SK-N-MC (cell line): Measurements from ENCODE around the gene FBXL17.
A peak's percentile ranks its signal among the peaks of the same experiment; 100 is the strongest.

Experiments used
- DNase-seq: peaks from one replicate; pipeline ENCODE4 v3.0.0-alpha.2; 2011; ENCODE audit warnings: low read depth, low spot score
- H3K27ac ChIP-seq: fragments of 200-600 bp; sonication (generic); 2 replicates; pipeline ENCODE4 v1.5.1; 2016; ENCODE audit warnings: mixed run types
- H3K36me3 ChIP-seq: fragments of 200-600 bp; sonication (generic); 2 replicates; pipeline ENCODE4 v1.6.1; 2017; ENCODE audit warnings: antibody characterized with exemption, low read length, mixed read lengths; ENCODE audit not compliant: insufficient read depth
- H3K4me3 ChIP-seq: fragments of 200-600 bp; sonication (generic); 2 replicates; pipeline ENCODE4 v1.5.1; 2016
- H3K9ac ChIP-seq: fragments of 200-600 bp; sonication (generic); 2 replicates; pipeline ENCODE4 v1.8.0; 2017; ENCODE audit warnings: mixed run types, mixed read lengths; ENCODE audit not compliant: insufficient read length
- H3K9me3 ChIP-seq: fragments of 200-600 bp; sonication (generic); 2 replicates; pipeline ENCODE4 v1.6.1; 2017; ENCODE audit warnings: low read depth, mild to moderate bottlenecking, antibody characterized with exemption, low read length, moderate library complexity, mixed read lengths
- EZH2 ChIP-seq: fragments of 200-600 bp; sonication (generic); IDR thresholded peaks from one replicate; pipeline ENCODE4 v1.6.1; 2017; ENCODE audit warnings: antibody characterized with exemption
- FOXP2 ChIP-seq: optimal IDR thresholded peaks from 2 replicates; pipeline ENCODE3; 2011; ENCODE audit warnings: mild to moderate bottlenecking, moderate library complexity; ENCODE audit not compliant: insufficient read depth; ENCODE audit errors: extremely low read length, control extremely low read depth
- POLR2AphosphoS5 ChIP-seq: IDR thresholded peaks from 2 replicates; pipeline ENCODE4 v1.6.1; 2012; ENCODE audit warnings: mild to moderate bottlenecking, low read depth, low read length, borderline replicate concordance

The FBXL17 gene

GRCh38 chr5:107867266-107867665, 514.6 kb downstream of the FBXL17 start:
- no peak overlapping the region for H3K9ac ChIP-seq
- H3K27ac ChIP-seq: no peak overlapping the region
- TF ChIP-seq FOXP2 (no peak), EZH2 (no peak), POLR2AphosphoS5 (no peak)
- H3K9me3 ChIP-seq: no peaks in the 10 kb centered on the region
- DNase-seq: no peak
- H3K4me3 ChIP-seq: no peak overlapping the region
- H3K36me3 ChIP-seq: no peaks in the 10 kb centered on the region

DNA sequence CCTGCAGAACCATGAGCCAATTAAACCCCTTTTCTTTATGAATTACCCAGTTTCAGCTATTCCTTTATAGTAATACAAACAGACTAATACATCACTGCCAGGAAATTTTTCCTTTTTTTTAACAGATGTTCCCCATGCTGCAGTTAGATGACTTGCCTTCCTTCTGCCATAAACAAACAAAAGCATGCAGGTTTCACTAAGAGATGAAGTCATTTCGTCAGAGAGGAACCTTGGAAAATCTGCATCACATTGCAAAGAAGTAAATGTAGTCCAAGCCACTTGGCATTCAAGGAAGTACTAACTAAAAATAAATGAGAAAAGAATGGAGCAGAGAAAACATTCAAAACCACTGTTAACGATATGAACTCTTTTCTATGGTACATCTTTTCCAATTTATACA, 517.1 kb downstream of the FBXL17 start:
- Histone ChIP-seq H3K36me3 (no peaks in the 10 kb centered on the region), H3K9me3 (no peaks in the 10 kb centered on the region), H3K27ac (no peak overlapping the region), H3K9ac (no peak overlapping the region), H3K4me3 (no peak overlapping the region)
- no peak for TF ChIP-seq FOXP2
- TF ChIP-seq EZH2: no peak
- no peak for TF ChIP-seq POLR2AphosphoS5
- DNase-seq: no peak

GRCh38 chr5:107863125-107863524, 518.8 kb downstream of the FBXL17 start:
- Histone ChIP-seq H3K27ac (no peak overlapping the region), H3K9me3 (no peaks in the 10 kb centered on the region), H3K36me3 (no peaks in the 10 kb centered on the region), H3K4me3 (no peak overlapping the region), H3K9ac (no peak overlapping the region)
- DNase-seq: no peak
- TF ChIP-seq EZH2 (no peak), POLR2AphosphoS5 (no peak), FOXP2 (no peak)

- Histone ChIP-seq H3K36me3 (no peaks in the 10 kb centered on the region), H3K27ac (no peak overlapping the region), H3K4me3 (no peak overlapping the region), H3K9me3 (no peaks in the 10 kb centered on the region), H3K9ac (no peak overlapping the region)
- DNase-seq: no peak
- TF ChIP-seq EZH2: no peak
- TF ChIP-seq POLR2AphosphoS5: no peak
- TF ChIP-seq FOXP2: no peak
Measured at GRCh38 chr5:107861565-107861964, 520.3 kb downstream of the FBXL17 start.

GRCh38 chr5:107860044-107860443, 521.9 kb downstream of the FBXL17 start:
- TF ChIP-seq FOXP2 (no peak), POLR2AphosphoS5 (no peak), EZH2 (no peak)
- H3K9me3 ChIP-seq: no peaks in the 10 kb centered on the region
- no peak overlapping the region for H3K27ac ChIP-seq

DNA sequence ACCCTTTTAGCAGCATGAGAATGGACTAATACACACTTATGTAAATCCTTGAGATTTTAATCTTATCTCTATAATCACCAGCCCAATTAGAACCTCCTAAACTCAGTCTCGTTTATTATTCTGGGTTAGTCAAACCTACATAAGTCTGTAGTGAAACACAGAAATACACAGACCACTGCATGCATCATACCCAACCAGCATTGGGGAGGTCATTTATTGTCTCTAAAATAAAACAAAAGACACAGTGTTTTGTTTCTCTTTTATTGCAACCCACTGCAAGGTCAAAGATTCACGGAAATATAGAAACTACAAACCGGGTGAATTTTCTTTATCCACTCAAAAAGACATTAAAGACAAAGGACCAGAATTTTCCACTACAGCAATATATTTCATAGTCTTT, 523.1 kb downstream of the FBXL17 start:
- no peaks in the 10 kb centered on the region for H3K36me3 ChIP-seq
- H3K27ac ChIP-seq: no peak overlapping the region
- DNase-seq: no peak
- H3K9ac ChIP-seq: no peak overlapping the region
- no peaks in the 10 kb centered on the region for H3K9me3 ChIP-seq
- H3K4me3 ChIP-seq: no peak overlapping the region
- TF ChIP-seq POLR2AphosphoS5: no peak
- no peak for TF ChIP-seq FOXP2
- TF ChIP-seq EZH2: no peak

More at GRCh38 chr5:107860044-107860443, 521.9 kb downstream of the FBXL17 start:
- Histone ChIP-seq H3K4me3 (no peak overlapping the region), H3K9ac (no peak overlapping the region), H3K36me3 (no peaks in the 10 kb centered on the region)
- DNase-seq: no peak

GRCh38 chr5:107858324-107858723, 523.6 kb downstream of the FBXL17 start:
- Histone ChIP-seq H3K27ac (no peak overlapping the region), H3K4me3 (no peak overlapping the region)
- TF ChIP-seq FOXP2 (no peak), EZH2 (no peak), POLR2AphosphoS5 (no peak)

DNA sequence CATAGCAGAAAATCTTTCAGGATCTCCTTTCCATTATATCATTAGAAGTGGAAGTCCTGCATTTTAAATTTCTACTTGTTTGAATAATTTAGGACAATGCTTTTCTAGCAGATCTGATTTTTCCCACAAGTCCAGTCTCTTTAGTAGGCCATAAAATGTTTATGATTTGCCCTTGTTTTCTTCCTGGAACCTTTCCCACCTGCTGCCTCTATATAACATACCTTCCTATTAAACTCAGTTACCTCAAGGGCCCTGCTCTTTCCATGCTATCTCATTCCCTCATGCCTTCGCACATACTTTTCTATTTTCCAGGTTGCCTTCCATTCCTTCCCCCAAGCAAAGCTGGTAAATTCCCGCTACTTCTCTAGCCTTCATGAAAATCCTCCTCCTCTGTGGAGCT, 524.1 kb downstream of the FBXL17 start:
- H3K9ac ChIP-seq: no peak overlapping the region
- H3K36me3 ChIP-seq: no peaks in the 10 kb centered on the region
- TF ChIP-seq FOXP2 (no peak), EZH2 (no peak), POLR2AphosphoS5 (no peak)
- H3K9me3 ChIP-seq: no peaks in the 10 kb centered on the region
- H3K27ac ChIP-seq: no peak overlapping the region
- no peak for DNase-seq
- H3K4me3 ChIP-seq: no peak overlapping the region

More at GRCh38 chr5:107858324-107858723, 523.6 kb downstream of the FBXL17 start:
- DNase-seq: no peak
- Histone ChIP-seq H3K9me3 (no peaks in the 10 kb centered on the region), H3K36me3 (no peaks in the 10 kb centered on the region), H3K9ac (no peak overlapping the region)

- no peak overlapping the region for H3K9ac ChIP-seq
- TF ChIP-seq EZH2 (no peak), FOXP2 (no peak), POLR2AphosphoS5 (no peak; the same call in 1 of the 2 replicates)
- peak overlapping the region; percentile 47 for H3K4me3 ChIP-seq
- peak; percentile 22 for DNase-seq
- H3K27ac ChIP-seq: no peak overlapping the region
- no peaks in the 10 kb centered on the region for H3K9me3 ChIP-seq
- H3K36me3 ChIP-seq: no peaks in the 10 kb centered on the region
Measured at GRCh38 chr5:107855171-107855570, 526.7 kb downstream of the FBXL17 start.

DNA sequence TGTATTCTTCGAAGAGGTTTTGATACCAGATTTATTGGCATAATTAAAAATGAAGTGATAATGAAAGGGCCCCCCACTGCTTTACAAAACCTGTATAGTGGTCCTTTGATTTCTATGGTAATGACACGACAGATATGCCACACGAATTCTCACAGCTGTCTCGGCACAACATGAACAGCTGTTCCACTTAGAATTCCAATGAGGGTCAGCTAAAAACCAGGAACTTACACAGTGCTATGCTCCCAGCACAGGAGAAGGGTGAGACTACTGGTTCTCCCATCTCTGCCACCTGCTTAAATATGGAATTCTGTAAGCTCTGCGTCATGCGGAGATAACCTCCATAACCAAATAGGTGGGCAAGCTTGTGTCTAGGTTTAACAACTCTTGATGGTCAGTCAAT, 528.2 kb downstream of the FBXL17 start:
- Histone ChIP-seq H3K36me3 (no peaks in the 10 kb centered on the region), H3K9ac (no peak overlapping the region), H3K9me3 (no peaks in the 10 kb centered on the region), H3K4me3 (no peak overlapping the region), H3K27ac (no peak overlapping the region)
- TF ChIP-seq POLR2AphosphoS5: no peak
- TF ChIP-seq EZH2: no peak
- TF ChIP-seq FOXP2: no peak
- no peak for DNase-seq

GRCh38 chr5:107853031-107853430, 528.9 kb downstream of the FBXL17 start:
- Histone ChIP-seq H3K36me3 (no peaks in the 10 kb centered on the region), H3K27ac (no peak overlapping the region), H3K9ac (no peak overlapping the region), H3K9me3 (no peaks in the 10 kb centered on the region), H3K4me3 (no peak overlapping the region)
- TF ChIP-seq EZH2: no peak
- no peak for TF ChIP-seq FOXP2
- TF ChIP-seq POLR2AphosphoS5: no peak
- no peak for DNase-seq
